Panc1 (cell line): Measurements from ENCODE around the gene GCH1. TPM values are rescaled to one million over a fixed set of nuclear protein-coding genes. Genes with fewer than 3 reads are reported as not detected.

Experiments used
- ATAC-seq: fragments of 200-7000 bp; cut with Tn5 transposase; 2 replicates; pipeline ENCODE4 v1.9.1; 2020; ENCODE audit warnings: mild to moderate bottlenecking, moderate library complexity
- BruUV-seq: library from RNA; stranded (reverse); fragments of 400-500 nt; replicated peaks from 2 replicates; lab custom pipeline; 2021; lab: Mats Ljungman, UMichigan
- CTCF ChIA-PET: fragments of 300-600 bp; sonication (Branson Sonifier 250); formaldehyde crosslinking; loops from one replicate; lab custom pipeline; 2022; ENCODE audit warnings: antibody characterized with exemption; lab: Charles Lee
- POLR2A ChIA-PET: fragments of 300-600 bp; sonication (Branson Sonifier 250); formaldehyde crosslinking; loops from one replicate; lab custom pipeline; 2022; ENCODE audit warnings: antibody characterized with exemption; lab: Charles Lee
- DNase-seq: peaks from one replicate; pipeline ENCODE4 v3.0.0-alpha.2; 2010; ENCODE audit warnings: low read depth, low spot score
- H3K27ac ChIP-seq: 2 replicates; pipeline ENCODE4 v1.5.1; 2011; ENCODE audit warnings: mild to moderate bottlenecking, low read length, inconsistent platforms
- H3K27me3 ChIP-seq: fragments of 200-500 bp; sonication (Bioruptor generic); 2 replicates; pipeline ENCODE4 v1.6.0; 2014; ENCODE audit warnings: low read length, inconsistent platforms; ENCODE audit not compliant: control insufficient read depth, insufficient read depth
- H3K36me3 ChIP-seq: fragments of 200-500 bp; sonication (Bioruptor generic); 2 replicates; pipeline ENCODE4 v1.5.1; 2014; ENCODE audit warnings: inconsistent platforms, mild to moderate bottlenecking, low read length, moderate library complexity; ENCODE audit not compliant: control insufficient read depth, insufficient read depth
- H3K4me1 ChIP-seq: 2 replicates; pipeline ENCODE4 v1.5.1; 2011; ENCODE audit warnings: inconsistent platforms, mild to moderate bottlenecking, low read length, moderate library complexity; ENCODE audit not compliant: control insufficient read depth, insufficient read depth
- H3K4me3 ChIP-seq, 2 experiments: 2 replicates each; pipeline ENCODE4 v1.5.1; 2011 to 2012; ENCODE audit warnings: low read depth in 2 of 2, low read length in 2 of 2, mild to moderate bottlenecking in 2 of 2, inconsistent platforms in 1 of 2, moderate library complexity in 1 of 2
- H3K9me3 ChIP-seq: fragments of 200-500 bp; sonication (Bioruptor generic); 2 replicates; pipeline ENCODE4 v1.5.1; 2014; ENCODE audit warnings: low read depth, mild to moderate bottlenecking, inconsistent platforms, low read length, moderate library complexity; ENCODE audit not compliant: control insufficient read depth, insufficient read depth
- POLR2AphosphoS5 ChIP-seq: IDR thresholded peaks from 2 replicates; pipeline ENCODE4 v1.6.1; 2012; ENCODE audit warnings: mild to moderate bottlenecking, low read depth, low read length, moderate library complexity
- REST ChIP-seq, 2 experiments: IDR thresholded peaks; 2 replicates each; pipeline ENCODE4 v1.6.1; 2011 to 2012; ENCODE audit warnings: low read depth in 2 of 2, control low read depth in 1 of 2, low read length in 1 of 2, mild to moderate bottlenecking in 1 of 2, moderate library complexity in 1 of 2; ENCODE audit not compliant: insufficient read depth in 1 of 2
- SIN3A ChIP-seq: IDR thresholded peaks from 2 replicates; pipeline ENCODE4 v1.6.1; 2012; ENCODE audit warnings: low read depth, mild to moderate bottlenecking, low read length, moderate library complexity, borderline replicate concordance; ENCODE audit not compliant: insufficient read depth
- TCF7L2 ChIP-seq: IDR thresholded peaks from 2 replicates; pipeline ENCODE4 v1.6.1; 2011; ENCODE audit warnings: mild to moderate bottlenecking, low read depth, low read length, inconsistent platforms
- in situ Hi-C: cut with HindIII; loops from 2 replicates; pipeline ENCODE4 v1.10.0; 2016; ENCODE audit warnings: low sequenced_read_pairs, low pct_unique_long_range_greater_than_20kb
- intact Hi-C: fragments of 100-400 bp; cut with micrococcal nuclease; formaldehyde crosslinking; loops from one replicate; pipeline ENCODE4 v1.10.0; 2022; ENCODE audit not compliant: unreplicated experiment
- total RNA-seq: library from RNA; stranded (reverse); gene quantifications from one replicate; pipeline ENCODE4 v1.2.1, GENCODE V29; 2021; ENCODE audit not compliant: unreplicated experiment
- TF ChIP-seq, protein P1 (sequence below): fragments of 450-650 bp; IDR thresholded peaks from 2 replicates; pipeline ENCODE4 v1.5.1; 2017; ENCODE audit warnings: mild to moderate bottlenecking

GCH1 gene
- total RNA-seq, 1 experiment from 2014 or later, result 3.6 TPM

- Histone ChIP-seq H3K9me3 (no peaks in the 10 kb centered on the region), H3K4me1 (peaks cover 3% of the 10 kb centered on the region; the same call in 1 of the 2 replicates), H3K27me3 (no peaks in the 10 kb centered on the region), H3K36me3 (no peaks in the 10 kb centered on the region), H3K4me3 (no peak overlapping the region), H3K27ac (no peak overlapping the region)
- POLR2A ChIA-PET, result no interaction called here
- ATAC-seq (no peak), DNase-seq (no peak)
- CTCF ChIA-PET, result no interaction called here
- no peak for TF ChIP-seq POLR2AphosphoS5
- TF ChIP-seq, protein P1, sequence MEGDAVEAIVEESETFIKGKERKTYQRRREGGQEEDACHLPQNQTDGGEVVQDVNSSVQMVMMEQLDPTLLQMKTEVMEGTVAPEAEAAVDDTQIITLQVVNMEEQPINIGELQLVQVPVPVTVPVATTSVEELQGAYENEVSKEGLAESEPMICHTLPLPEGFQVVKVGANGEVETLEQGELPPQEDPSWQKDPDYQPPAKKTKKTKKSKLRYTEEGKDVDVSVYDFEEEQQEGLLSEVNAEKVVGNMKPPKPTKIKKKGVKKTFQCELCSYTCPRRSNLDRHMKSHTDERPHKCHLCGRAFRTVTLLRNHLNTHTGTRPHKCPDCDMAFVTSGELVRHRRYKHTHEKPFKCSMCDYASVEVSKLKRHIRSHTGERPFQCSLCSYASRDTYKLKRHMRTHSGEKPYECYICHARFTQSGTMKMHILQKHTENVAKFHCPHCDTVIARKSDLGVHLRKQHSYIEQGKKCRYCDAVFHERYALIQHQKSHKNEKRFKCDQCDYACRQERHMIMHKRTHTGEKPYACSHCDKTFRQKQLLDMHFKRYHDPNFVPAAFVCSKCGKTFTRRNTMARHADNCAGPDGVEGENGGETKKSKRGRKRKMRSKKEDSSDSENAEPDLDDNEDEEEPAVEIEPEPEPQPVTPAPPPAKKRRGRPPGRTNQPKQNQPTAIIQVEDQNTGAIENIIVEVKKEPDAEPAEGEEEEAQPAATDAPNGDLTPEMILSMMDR, result no peak
- no peak for TF ChIP-seq REST (IDR thresholded peaks at IDR 0.05; ENCODE audit: insufficient read depth in 1 of 2, low read depth in 2 of 2, low read length in 1 of 2)
- intact Hi-C loops (no loop called here), in situ Hi-C loops (no loop called here)
- no TSS peak for BruUV-seq
These were observed 38.1 kb downstream of the GCH1 start for GRCh38 chr14:54864526-54864925.

DNA sequence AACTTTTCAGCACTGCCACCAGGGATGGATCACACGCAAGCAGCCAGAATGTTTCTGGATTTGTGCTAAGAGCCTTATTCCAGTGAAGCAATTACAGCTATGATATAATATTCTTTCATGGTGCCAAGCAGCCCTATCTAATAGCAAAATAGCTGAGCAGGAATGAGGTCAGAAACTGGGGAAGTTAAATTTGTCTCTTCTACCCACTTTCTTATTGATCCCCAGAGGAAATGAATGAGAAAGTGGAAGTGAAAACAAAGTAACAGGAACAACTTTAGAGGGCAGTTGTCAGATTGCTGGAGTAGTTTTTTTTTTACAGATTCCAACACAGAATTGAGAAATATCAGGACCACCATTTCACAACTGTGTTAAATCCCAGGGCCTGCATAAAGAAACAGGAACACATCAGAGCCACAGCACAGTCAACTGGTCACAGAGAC, 44.8 kb downstream of the GCH1 start:
- Histone ChIP-seq H3K27ac (no peak overlapping the region), H3K9me3 (no peaks in the 10 kb centered on the region), H3K4me3 (no peak overlapping the region), H3K4me1 (no peaks in the 10 kb centered on the region), H3K27me3 (no peaks in the 10 kb centered on the region), H3K36me3 (no peaks in the 10 kb centered on the region)
- in situ Hi-C loops (no loop called here), intact Hi-C loops (no loop called here)
- DNase-seq (no peak), ATAC-seq (no peak)
- TF ChIP-seq, protein P1, result no peak
- TF ChIP-seq POLR2AphosphoS5, result no peak
- TF ChIP-seq REST (IDR thresholded peaks at IDR 0.05; ENCODE audit: insufficient read depth in 1 of 2, low read depth in 2 of 2, low read length in 1 of 2), result no peak
- TF ChIP-seq SIN3A, result no peak
- no peak for TF ChIP-seq TCF7L2
- BruUV-seq, result no TSS peak
- ChIA-PET CTCF (no interaction called here), POLR2A (no interaction called here)
